Smooth muscle cell of the pulmonary artery (primary cell): Measurements from ENCODE around the gene IFIT1. TPM values are rescaled to one million over a fixed set of nuclear protein-coding genes. Genes with fewer than 3 reads are reported as not detected.

Experiments used
- total RNA-seq: library from RNA; depleted of rRNA; stranded (reverse); fragments of >200 nt; gene quantifications from 2 replicates; pipeline ENCODE4 v1.2.3, GENCODE V29; 2014

Gene IFIT1, protein sequence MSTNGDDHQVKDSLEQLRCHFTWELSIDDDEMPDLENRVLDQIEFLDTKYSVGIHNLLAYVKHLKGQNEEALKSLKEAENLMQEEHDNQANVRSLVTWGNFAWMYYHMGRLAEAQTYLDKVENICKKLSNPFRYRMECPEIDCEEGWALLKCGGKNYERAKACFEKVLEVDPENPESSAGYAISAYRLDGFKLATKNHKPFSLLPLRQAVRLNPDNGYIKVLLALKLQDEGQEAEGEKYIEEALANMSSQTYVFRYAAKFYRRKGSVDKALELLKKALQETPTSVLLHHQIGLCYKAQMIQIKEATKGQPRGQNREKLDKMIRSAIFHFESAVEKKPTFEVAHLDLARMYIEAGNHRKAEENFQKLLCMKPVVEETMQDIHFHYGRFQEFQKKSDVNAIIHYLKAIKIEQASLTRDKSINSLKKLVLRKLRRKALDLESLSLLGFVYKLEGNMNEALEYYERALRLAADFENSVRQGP
- 4.4 and 22.2 TPM in 2 replicates for total RNA-seq

DNA sequence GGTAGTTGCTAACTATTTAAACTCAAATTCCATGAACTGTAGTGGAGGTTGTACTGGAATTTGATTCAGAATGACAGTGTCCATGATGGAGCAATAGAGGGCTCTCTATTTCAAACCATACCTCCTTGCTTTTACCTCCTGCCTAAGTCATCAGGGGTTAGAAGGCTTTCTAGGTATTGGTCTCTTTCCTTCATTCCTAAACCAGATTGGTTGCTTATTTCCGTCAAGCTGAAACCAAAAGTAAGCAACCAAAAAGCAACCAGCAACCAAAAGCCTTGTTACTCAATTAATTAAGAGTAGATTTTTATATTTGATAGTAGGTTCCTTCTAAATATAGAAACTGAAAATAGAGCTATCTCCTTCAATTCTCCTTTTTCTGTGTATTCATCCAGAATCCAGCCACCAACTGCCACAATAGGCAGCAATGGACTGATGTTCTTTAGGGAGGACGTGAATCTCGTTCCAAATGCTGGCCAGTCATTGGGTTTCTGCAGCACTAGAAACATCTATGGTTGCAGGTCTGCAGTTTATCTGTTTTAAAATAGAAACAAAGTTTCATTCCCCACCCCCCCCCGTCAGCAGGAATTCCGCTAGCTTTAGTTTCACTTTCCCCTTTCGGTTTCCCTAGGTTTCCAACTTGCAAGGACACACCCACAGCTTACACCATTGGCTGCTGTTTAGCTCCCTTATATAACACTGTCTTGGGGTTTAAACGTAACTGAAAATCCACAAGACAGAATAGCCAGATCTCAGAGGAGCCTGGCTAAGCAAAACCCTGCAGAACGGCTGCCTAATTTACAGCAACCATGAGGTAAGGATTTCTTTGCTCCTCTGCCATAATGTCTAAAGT, at the start of gene IFIT1:
TSS of gene IFIT1 (plus strand) at position 717 of the 850 bp plus-strand sequence. CDS start at position 807, 90 bp downstream.

DNA sequence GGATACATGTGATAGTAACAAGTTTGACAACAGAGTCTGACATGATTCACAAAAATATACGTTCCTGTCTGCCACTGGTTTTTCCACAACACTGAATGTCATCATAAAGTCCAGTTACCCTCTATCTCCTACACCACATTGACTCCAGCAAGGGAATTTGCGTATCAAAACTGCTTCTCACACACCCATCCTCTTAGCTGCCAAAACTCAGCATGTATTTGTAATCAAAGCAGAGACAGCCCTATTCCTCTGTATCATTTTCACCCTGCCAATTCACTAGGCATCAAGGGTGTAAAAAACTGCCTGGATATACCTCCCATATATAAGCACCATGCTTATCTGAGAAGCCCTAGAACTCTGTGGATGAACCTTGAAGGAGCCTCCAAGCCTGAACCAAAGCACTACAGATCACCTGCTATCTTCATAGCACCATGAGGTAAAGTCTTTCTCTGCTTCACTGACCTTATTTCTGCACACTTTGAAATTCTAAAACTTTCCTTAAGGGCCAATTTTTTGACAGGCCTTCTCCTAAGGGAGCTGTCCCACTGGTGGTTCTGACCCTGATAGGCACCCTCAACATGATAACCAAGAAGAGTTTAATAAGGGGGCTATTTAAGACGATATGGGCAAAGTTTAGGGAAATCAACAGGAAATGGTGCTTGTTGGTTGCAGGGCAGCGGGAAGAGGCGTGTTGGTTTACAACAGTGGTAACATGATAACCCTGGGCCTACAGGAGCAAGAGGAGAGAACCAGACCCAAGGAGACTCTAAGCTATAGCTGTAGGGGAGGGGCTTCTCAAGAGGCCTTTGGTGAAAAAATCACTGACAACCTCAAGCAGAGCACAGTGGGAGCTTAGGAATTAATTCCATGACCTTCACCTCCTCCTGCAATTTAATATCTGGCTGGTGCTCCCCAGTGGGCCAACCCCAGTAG, 14.5 kb upstream of the IFIT1 start, which contains the start of gene IFIT1B:
TSS of gene IFIT1B (plus strand) at position 352 of the 933 bp plus-strand sequence. CDS start at position 432, 80 bp downstream.

DNA sequence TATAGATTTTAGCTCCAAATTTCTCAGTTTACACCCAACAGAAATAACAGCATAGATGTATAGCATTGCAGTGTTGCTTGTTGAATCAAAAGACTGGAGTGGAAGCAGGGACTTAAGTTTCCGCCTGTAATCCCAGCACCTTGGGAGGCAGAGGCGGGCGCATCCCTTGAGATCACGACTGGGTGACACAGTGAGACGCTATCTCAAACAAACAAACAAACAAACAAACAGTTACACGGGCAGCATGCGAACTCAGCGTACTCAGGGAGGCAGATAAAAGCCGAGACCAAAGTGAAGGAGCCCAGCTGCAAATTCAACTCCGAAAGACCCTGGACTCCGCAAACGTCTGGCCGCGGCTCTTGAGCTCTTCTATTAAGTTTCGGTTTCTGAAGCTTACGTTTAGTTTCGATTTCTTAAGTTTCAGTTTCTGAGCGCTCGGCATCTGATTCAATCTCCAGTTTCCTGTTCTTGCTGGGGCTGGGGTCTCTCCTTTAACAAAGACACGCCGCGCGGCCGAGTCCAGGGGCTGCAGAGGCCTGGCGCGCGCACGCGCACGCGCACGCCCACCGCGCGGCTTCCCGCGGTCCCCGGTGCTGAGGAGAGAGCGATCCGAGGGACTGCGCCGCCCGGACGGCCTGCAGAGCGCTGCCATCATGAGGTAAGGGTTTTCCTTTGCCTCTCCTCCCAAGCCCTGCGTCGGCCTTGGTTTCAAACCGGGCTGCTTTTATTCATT, 21.9 kb downstream of the IFIT1 start, which contains the start of gene IFIT5:
TSS of gene IFIT5 (plus strand) at position 423 of the 733 bp plus-strand sequence. CDS start at position 654, 231 bp downstream.

Other genes with a start within 250 kb of the IFIT1 start
- 0.20 and 0.78 TPM in 2 replicates for gene CH25H, start 185.3 kb upstream of the IFIT1 start, total RNA-seq
- 54.0 and 63.7 TPM in 2 replicates for gene LIPA, start 140.8 kb upstream of the IFIT1 start, total RNA-seq
- 3.9 and 9.5 TPM in 2 replicates for gene IFIT2, start 90.6 kb upstream of the IFIT1 start, total RNA-seq
- gene IFIT3, start 64.6 kb upstream of the IFIT1 start, total RNA-seq: 7.5 and 19.9 TPM in 2 replicates
- 0.03 TPM in 1 of 2 replicates, not detected in the other for gene IFIT1B, start 14.6 kb upstream of the IFIT1 start, total RNA-seq
- 10.4 and 20.9 TPM in 2 replicates for gene IFIT5, start 21.9 kb downstream of the IFIT1 start, total RNA-seq
- gene SLC16A12, start 143.0 kb downstream of the IFIT1 start, total RNA-seq: 0.10 and 0.33 TPM in 2 replicates